Measurements from ENCODE around the gene TTC23L. TPM values are rescaled to one million over a fixed set of nuclear protein-coding genes. Genes with fewer than 3 reads are reported as not detected.

TTC23L gene
- total RNA-seq, 1 experiment from 2014 or later = 1.9 TPM

DNA sequence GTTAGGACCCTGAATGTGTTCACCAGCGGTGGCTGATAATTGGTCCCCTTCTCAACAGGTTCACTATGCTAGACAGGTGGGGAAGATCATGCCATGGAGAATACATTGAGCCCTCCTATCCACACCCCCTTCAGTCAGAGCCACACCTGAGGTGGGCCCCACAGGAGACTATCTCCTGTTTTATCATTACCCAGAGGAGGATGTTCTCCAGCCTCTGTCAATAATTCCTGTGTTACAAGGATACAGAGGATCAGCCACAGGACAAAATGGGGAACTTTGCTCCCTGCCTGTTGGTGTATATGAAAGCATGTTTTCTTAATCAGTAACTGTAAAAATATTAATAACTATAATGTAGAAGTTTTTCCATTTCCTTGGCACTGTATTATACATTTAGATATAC is 50.4 kb downstream of the TTC23L start:
- H3K36me3 Mint-ChIP-seq = no peaks in the 10 kb centered on the region
- POLR2A ChIA-PET = no interaction called here
- H3K4me3 Mint-ChIP-seq = no peak overlapping the region
- no peaks in the 10 kb centered on the region for H3K4me1 Mint-ChIP-seq
- no peaks in the 10 kb centered on the region for H3K9me3 Mint-ChIP-seq
- DNase-seq (ENCODE audit: low spot score) (no peak), ATAC-seq (no peak)
- no peaks in the 10 kb centered on the region for H3K27me3 Mint-ChIP-seq (ENCODE audit: low read depth)
- no peak overlapping the region for H3K27ac Mint-ChIP-seq
- CTCF ChIA-PET = no interaction called here
- no peak for TF ChIP-seq EMX1 (CRISPR knock-in tag; IDR thresholded peaks at IDR 0.05)
- no peak for TF ChIP-seq ATF1 (CRISPR knock-in tag; IDR thresholded peaks at IDR 0.05)
- TF ChIP-seq CBFB (CRISPR knock-in tag; IDR thresholded peaks at IDR 0.05; ENCODE audit: low read depth) = no peak
- TF ChIP-seq ZNF671 (CRISPR knock-in tag; IDR thresholded peaks at IDR 0.05) = no peak
- TF ChIP-seq E2F4 (CRISPR knock-in tag; IDR thresholded peaks at IDR 0.05; ENCODE audit: borderline replicate concordance, low read depth) = no peak

DNA sequence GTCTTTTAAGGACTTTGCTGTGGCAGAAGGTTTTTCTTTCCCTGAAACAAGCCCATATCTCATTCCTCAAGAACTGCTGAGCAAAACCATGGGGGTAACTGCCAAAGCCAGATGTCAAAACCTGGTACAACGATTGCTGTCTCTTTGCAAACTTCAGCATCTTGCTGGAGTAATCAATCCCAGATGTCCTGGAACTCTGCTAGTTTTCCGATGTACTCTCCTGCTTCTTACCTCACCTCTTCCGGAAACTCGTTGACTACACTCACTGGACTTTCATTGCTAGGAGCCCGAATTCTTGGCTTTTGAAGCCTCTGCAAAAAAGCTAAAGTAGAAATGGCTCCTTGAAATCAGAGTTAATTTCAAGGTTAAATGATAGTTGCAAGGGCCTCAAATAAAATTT is 53.0 kb downstream of the TTC23L start:
- no peaks in the 10 kb centered on the region for H3K36me3 Mint-ChIP-seq
- H3K27ac Mint-ChIP-seq = no peak overlapping the region
- ChIA-PET POLR2A (no interaction called here), CTCF (no interaction called here)
- TF ChIP-seq PRRX2 (CRISPR knock-in tag; IDR thresholded peaks at IDR 0.05) (no peak), ZNF232 (CRISPR knock-in tag; IDR thresholded peaks at IDR 0.05) (no peak), MLX (CRISPR knock-in tag; IDR thresholded peaks at IDR 0.05) (no peak)
- no peaks in the 10 kb centered on the region for H3K27me3 Mint-ChIP-seq (ENCODE audit: low read depth)
- ATAC-seq = no peak
- no peak overlapping the region for H3K4me3 Mint-ChIP-seq
- H3K4me1 Mint-ChIP-seq = peaks cover 8% of the 10 kb centered on the region
- no peak for DNase-seq (ENCODE audit: low spot score)
- H3K9me3 Mint-ChIP-seq = no peaks in the 10 kb centered on the region

DNA sequence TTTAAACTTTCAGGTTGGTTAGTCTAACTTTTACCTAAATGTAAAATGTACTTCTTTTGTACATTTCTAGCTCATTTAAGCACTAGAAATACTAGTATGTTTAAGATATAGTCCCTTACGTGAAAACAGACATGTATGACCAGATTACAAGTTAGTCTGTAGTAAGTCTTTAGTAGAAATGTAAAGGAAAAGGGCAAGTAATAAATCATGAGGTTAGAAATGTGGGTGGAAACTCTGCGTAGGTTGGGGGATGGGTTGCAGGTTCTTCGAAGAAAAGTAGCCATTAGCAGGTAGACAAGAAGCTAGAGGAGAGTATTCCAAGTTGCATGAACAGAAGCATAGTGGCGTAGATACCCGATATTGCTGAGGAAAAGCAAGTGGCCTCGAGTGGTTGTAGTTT is 53.5 kb downstream of the TTC23L start:
- no peaks in the 10 kb centered on the region for H3K36me3 Mint-ChIP-seq
- CTCF ChIA-PET = no interaction called here
- POLR2A ChIA-PET = no interaction called here

More for the DNA sequence above, 53.5 kb downstream of the TTC23L start:
- TF ChIP-seq TEAD1 (CRISPR knock-in tag; IDR thresholded peaks at IDR 0.05) (no peak), USF1 (CRISPR knock-in tag; IDR thresholded peaks at IDR 0.05) (no peak), SMAD3 (CRISPR knock-in tag; IDR thresholded peaks at IDR 0.05; ENCODE audit: borderline replicate concordance) (no peak)
- TF ChIP-seq, protein P1, sequence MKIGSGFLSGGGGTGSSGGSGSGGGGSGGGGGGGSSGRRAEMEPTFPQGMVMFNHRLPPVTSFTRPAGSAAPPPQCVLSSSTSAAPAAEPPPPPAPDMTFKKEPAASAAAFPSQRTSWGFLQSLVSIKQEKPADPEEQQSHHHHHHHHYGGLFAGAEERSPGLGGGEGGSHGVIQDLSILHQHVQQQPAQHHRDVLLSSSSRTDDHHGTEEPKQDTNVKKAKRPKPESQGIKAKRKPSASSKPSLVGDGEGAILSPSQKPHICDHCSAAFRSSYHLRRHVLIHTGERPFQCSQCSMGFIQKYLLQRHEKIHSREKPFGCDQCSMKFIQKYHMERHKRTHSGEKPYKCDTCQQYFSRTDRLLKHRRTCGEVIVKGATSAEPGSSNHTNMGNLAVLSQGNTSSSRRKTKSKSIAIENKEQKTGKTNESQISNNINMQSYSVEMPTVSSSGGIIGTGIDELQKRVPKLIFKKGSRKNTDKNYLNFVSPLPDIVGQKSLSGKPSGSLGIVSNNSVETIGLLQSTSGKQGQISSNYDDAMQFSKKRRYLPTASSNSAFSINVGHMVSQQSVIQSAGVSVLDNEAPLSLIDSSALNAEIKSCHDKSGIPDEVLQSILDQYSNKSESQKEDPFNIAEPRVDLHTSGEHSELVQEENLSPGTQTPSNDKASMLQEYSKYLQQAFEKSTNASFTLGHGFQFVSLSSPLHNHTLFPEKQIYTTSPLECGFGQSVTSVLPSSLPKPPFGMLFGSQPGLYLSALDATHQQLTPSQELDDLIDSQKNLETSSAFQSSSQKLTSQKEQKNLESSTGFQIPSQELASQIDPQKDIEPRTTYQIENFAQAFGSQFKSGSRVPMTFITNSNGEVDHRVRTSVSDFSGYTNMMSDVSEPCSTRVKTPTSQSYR (CRISPR knock-in tag; IDR thresholded peaks at IDR 0.05) = no peak
- TF ChIP-seq, protein P2, sequence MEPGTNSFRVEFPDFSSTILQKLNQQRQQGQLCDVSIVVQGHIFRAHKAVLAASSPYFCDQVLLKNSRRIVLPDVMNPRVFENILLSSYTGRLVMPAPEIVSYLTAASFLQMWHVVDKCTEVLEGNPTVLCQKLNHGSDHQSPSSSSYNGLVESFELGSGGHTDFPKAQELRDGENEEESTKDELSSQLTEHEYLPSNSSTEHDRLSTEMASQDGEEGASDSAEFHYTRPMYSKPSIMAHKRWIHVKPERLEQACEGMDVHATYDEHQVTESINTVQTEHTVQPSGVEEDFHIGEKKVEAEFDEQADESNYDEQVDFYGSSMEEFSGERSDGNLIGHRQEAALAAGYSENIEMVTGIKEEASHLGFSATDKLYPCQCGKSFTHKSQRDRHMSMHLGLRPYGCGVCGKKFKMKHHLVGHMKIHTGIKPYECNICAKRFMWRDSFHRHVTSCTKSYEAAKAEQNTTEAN (CRISPR knock-in tag; IDR thresholded peaks at IDR 0.05) = no peak
- Mint-ChIP-seq H3K4me3 (no peak overlapping the region), H3K9me3 (no peaks in the 10 kb centered on the region), H3K27ac (no peak overlapping the region), H3K4me1 (peaks cover 8% of the 10 kb centered on the region), H3K27me3 (ENCODE audit: low read depth) (no peaks in the 10 kb centered on the region)
- ATAC-seq (no peak), DNase-seq (ENCODE audit: low spot score) (no peak)
